ENCODE data around the gene RIPOR2. TPM values are rescaled to one million over a fixed set of nuclear protein-coding genes. Genes with fewer than 3 reads are reported as not detected.

RIPOR2 gene
- total RNA-seq, 1 experiment from 2014 or later: 5.0 TPM

- H3T11ph ChIP-seq (ENCODE audit: low read length): no peak overlapping the region
- H3K27ac ChIP-seq (ENCODE audit: insufficient read length, low read depth, low read length): no peak overlapping the region
- no peak overlapping the region for H2BK20ac ChIP-seq (ENCODE audit: low read depth, low read length, poor library complexity, severe bottlenecking)
- H2BK12ac ChIP-seq (ENCODE audit: insufficient read length, low read depth, low read length): no peak overlapping the region
- Mint-ChIP-seq H3K27ac (no peak overlapping the region), H3K9me3 (no peaks in the 10 kb centered on the region), H3K4me3 (no peak overlapping the region), H3K27me3 (ENCODE audit: low read depth) (no peaks in the 10 kb centered on the region), H3K4me1 (peaks cover 53 to 56% of the 10 kb centered on the region in 2 experiments), H3K36me3 (ENCODE audit: insufficient read depth in 1 of 3, low read depth in 3 of 3) (peaks cover 0 to 12% (median 4%) of the 10 kb centered on the region in 3 experiments; a peak in 3 of 7 replicates)
- H2AFZ ChIP-seq (ENCODE audit: low read length): no peak overlapping the region
- no peak overlapping the region for H2BK5ac ChIP-seq (ENCODE audit: insufficient read length, low read length)
- H4K20me1 ChIP-seq (ENCODE audit: control insufficient read depth, insufficient read depth, insufficient read length): no peaks in the 10 kb centered on the region
- H2BK120ac ChIP-seq (ENCODE audit: low read depth, low read length, poor library complexity, severe bottlenecking): no peak overlapping the region
- no peaks in the 10 kb centered on the region for H3K9me3 ChIP-seq (ENCODE audit: control insufficient read depth, low read depth, low read length)
- no peak overlapping the region for H3K4me2 ChIP-seq (ENCODE audit: insufficient read depth, insufficient read length, low read length)
- no peak overlapping the region for H3K14ac ChIP-seq (ENCODE audit: insufficient read depth, low read length)
- H3K27me3 ChIP-seq (ENCODE audit: insufficient read depth, low read length): no peaks in the 10 kb centered on the region
- no peaks in the 10 kb centered on the region for H3K23me2 ChIP-seq (ENCODE audit: insufficient read length, low read depth, low read length, poor library complexity, severe bottlenecking)
- H3K23ac ChIP-seq (ENCODE audit: insufficient read length, low read depth, low read length): no peak overlapping the region
- no peak for TF ChIP-seq CTCF (conservative IDR thresholded peaks at IDR 0.05)
- no peak overlapping the region for H3K56ac ChIP-seq (ENCODE audit: insufficient read length, low read depth, low read length)
- H3K18ac ChIP-seq (ENCODE audit: insufficient read length, low read depth, low read length): no peak overlapping the region
- WGBS (ENCODE audit: extremely low coverage, insufficient read length, low lambda C conversion rate): no CpG with 5 or more reads among the region's 1 CpG
- 0 out of 2 replicates have a peak, but pooled peaks cover 2% of the 10 kb centered on the region for H3K79me2 ChIP-seq (ENCODE audit: insufficient read depth, low read length)
- H3K4ac ChIP-seq (ENCODE audit: low read depth, low read length): no peak overlapping the region
- H3K4me1 ChIP-seq (ENCODE audit: insufficient read depth, low read length): peaks cover 8% of the 10 kb centered on the region; the same call in 1 of the 2 replicates
- H4K8ac ChIP-seq (replicated peaks; ENCODE audit: insufficient read length, low read depth, low read length): no peak overlapping the region
- no peak overlapping the region for H4K91ac ChIP-seq (ENCODE audit: insufficient read length, low read depth, low read length)
- H2AK5ac ChIP-seq (ENCODE audit: insufficient read length, low read length): no peak overlapping the region
- no peak overlapping the region for H4K5ac ChIP-seq (ENCODE audit: insufficient read length, low read depth, low read length)
- no peaks in the 10 kb centered on the region for H3K79me1 ChIP-seq (ENCODE audit: insufficient read depth, low read depth, low read length, poor library complexity, severe bottlenecking)
- DNase-seq: no peak
- H3K9ac ChIP-seq (ENCODE audit: extremely low read depth, insufficient read length, low read length): no peak overlapping the region
- no peak overlapping the region for H2BK15ac ChIP-seq (ENCODE audit: low read depth, low read length)
These were observed 61.6 kb downstream of the RIPOR2 start for GRCh38 chr6:24874128-24874527.

Data from H9 (cell line).